Memory B cell (primary cell): ENCODE data around the gene MBTPS1.

ENCODE experiments used
- ATAC-seq: fragments of 150-1000 bp; cut with Tn5 transposase; 2 replicates; pipeline ENCODE4 v1.10.0; 2021; ENCODE audit warnings: low read depth, mild to moderate bottlenecking, moderate library complexity
- DNase-seq, 2 donors: peaks; one replicate each; pipeline ENCODE4 v3.0.0; 2022; ENCODE audit warnings: low spot score in 2 of 2
- H3K27ac Mint-ChIP-seq: one replicate; pipeline ENCODE4 v1.8.0; 2022; ENCODE audit warnings: mild to moderate bottlenecking, moderate library complexity, mixed read lengths
- H3K27me3 Mint-ChIP-seq: one replicate; pipeline ENCODE4 v1.8.0; 2022; ENCODE audit warnings: mixed read lengths
- H3K36me3 Mint-ChIP-seq: one replicate; pipeline ENCODE4 v1.8.0; 2022; ENCODE audit warnings: mild to moderate bottlenecking, mixed read lengths
- H3K4me1 Mint-ChIP-seq: one replicate; pipeline ENCODE4 v1.8.0; 2022; ENCODE audit warnings: mixed read lengths
- H3K4me3 Mint-ChIP-seq: one replicate; pipeline ENCODE4 v1.8.0; 2022; ENCODE audit warnings: mild to moderate bottlenecking, moderate library complexity, mixed read lengths
- H3K9me3 Mint-ChIP-seq: one replicate; pipeline ENCODE4 v1.8.0; 2022; ENCODE audit warnings: mixed read lengths

Gene MBTPS1

GRCh38 chr16:84054271-84054670 lies 62.5 kb downstream of the MBTPS1 start:
- peaks cover 51% of the 10 kb centered on the region for H3K36me3 Mint-ChIP-seq
- no peaks in the 10 kb centered on the region for H3K4me1 Mint-ChIP-seq
- H3K27me3 Mint-ChIP-seq, result no peaks in the 10 kb centered on the region
- ATAC-seq, result no peak
- H3K27ac Mint-ChIP-seq, result no peak overlapping the region
- DNase-seq, result no peak
- H3K9me3 Mint-ChIP-seq, result no peaks in the 10 kb centered on the region
- H3K4me3 Mint-ChIP-seq, result no peak overlapping the region

- Mint-ChIP-seq H3K4me1 (no peaks in the 10 kb centered on the region), H3K27ac (no peak overlapping the region), H3K36me3 (peaks cover 49% of the 10 kb centered on the region), H3K9me3 (no peaks in the 10 kb centered on the region), H3K27me3 (no peaks in the 10 kb centered on the region), H3K4me3 (no peak overlapping the region)
- no peak for DNase-seq
- ATAC-seq, result no peak
Measured at GRCh38 chr16:84053237-84053636, 63.5 kb downstream of the MBTPS1 start.

- Mint-ChIP-seq H3K4me3 (no peak overlapping the region), H3K9me3 (no peaks in the 10 kb centered on the region), H3K27ac (no peak overlapping the region), H3K4me1 (no peaks in the 10 kb centered on the region), H3K27me3 (no peaks in the 10 kb centered on the region), H3K36me3 (peaks cover 40% of the 10 kb centered on the region)
- DNase-seq (no peak), ATAC-seq (no peak)
Measured at GRCh38 chr16:84052071-84052622, 64.6 kb downstream of the MBTPS1 start.

GRCh38 chr16:84050316-84050715 lies 66.4 kb downstream of the MBTPS1 start:
- Mint-ChIP-seq H3K9me3 (no peaks in the 10 kb centered on the region), H3K4me1 (no peaks in the 10 kb centered on the region), H3K27ac (no peak overlapping the region), H3K36me3 (peaks cover 33% of the 10 kb centered on the region), H3K27me3 (no peaks in the 10 kb centered on the region), H3K4me3 (no peak overlapping the region)
- no peak for DNase-seq
- no peak for ATAC-seq

- DNase-seq (no peak), ATAC-seq (no peak)
- Mint-ChIP-seq H3K9me3 (no peaks in the 10 kb centered on the region), H3K27ac (no peak overlapping the region), H3K27me3 (no peaks in the 10 kb centered on the region), H3K4me1 (no peaks in the 10 kb centered on the region), H3K4me3 (no peak overlapping the region), H3K36me3 (peaks cover 31% of the 10 kb centered on the region)
Measured at GRCh38 chr16:84049403-84050060, 67.2 kb downstream of the MBTPS1 start.

GRCh38 chr16:84048871-84049270 lies 67.9 kb downstream of the MBTPS1 start:
- H3K27me3 Mint-ChIP-seq, result no peaks in the 10 kb centered on the region
- H3K4me1 Mint-ChIP-seq, result no peaks in the 10 kb centered on the region
- DNase-seq, result no peak
- no peak overlapping the region for H3K4me3 Mint-ChIP-seq
- ATAC-seq, result no peak
- H3K36me3 Mint-ChIP-seq, result peaks cover 30% of the 10 kb centered on the region
- H3K9me3 Mint-ChIP-seq, result no peaks in the 10 kb centered on the region
- H3K27ac Mint-ChIP-seq, result no peak overlapping the region

- peaks cover 27% of the 10 kb centered on the region for H3K36me3 Mint-ChIP-seq
- no peak for ATAC-seq
- no peaks in the 10 kb centered on the region for H3K9me3 Mint-ChIP-seq
- DNase-seq, result no peak
- H3K27me3 Mint-ChIP-seq, result no peaks in the 10 kb centered on the region
- H3K4me3 Mint-ChIP-seq, result no peak overlapping the region
- H3K27ac Mint-ChIP-seq, result no peak overlapping the region
- no peaks in the 10 kb centered on the region for H3K4me1 Mint-ChIP-seq
Measured at GRCh38 chr16:84048270-84048669, 68.5 kb downstream of the MBTPS1 start.

- ATAC-seq (no peak), DNase-seq (no peak)
- Mint-ChIP-seq H3K9me3 (no peaks in the 10 kb centered on the region), H3K36me3 (peaks cover 20% of the 10 kb centered on the region), H3K27ac (no peak overlapping the region), H3K27me3 (no peaks in the 10 kb centered on the region), H3K4me3 (no peak overlapping the region), H3K4me1 (no peaks in the 10 kb centered on the region)
Measured at GRCh38 chr16:84047626-84048025, 69.1 kb downstream of the MBTPS1 start.

- DNase-seq (no peak), ATAC-seq (no peak)
- Mint-ChIP-seq H3K4me3 (no peak overlapping the region), H3K9me3 (no peaks in the 10 kb centered on the region), H3K36me3 (peaks cover 16% of the 10 kb centered on the region), H3K4me1 (no peaks in the 10 kb centered on the region), H3K27ac (no peak overlapping the region), H3K27me3 (peaks cover 2% of the 10 kb centered on the region)
Measured at GRCh38 chr16:84047206-84047605, 69.5 kb downstream of the MBTPS1 start.

- H3K27ac Mint-ChIP-seq, result no peak overlapping the region
- no peaks in the 10 kb centered on the region for H3K9me3 Mint-ChIP-seq
- peaks cover 10% of the 10 kb centered on the region for H3K36me3 Mint-ChIP-seq
- DNase-seq, result no peak
- H3K27me3 Mint-ChIP-seq, result peaks cover 4% of the 10 kb centered on the region
- H3K4me3 Mint-ChIP-seq, result no peak overlapping the region
- ATAC-seq, result no peak
- no peaks in the 10 kb centered on the region for H3K4me1 Mint-ChIP-seq
Measured at GRCh38 chr16:84045818-84046470, 70.8 kb downstream of the MBTPS1 start.

- Mint-ChIP-seq H3K4me3 (no peak overlapping the region), H3K36me3 (peaks cover 6% of the 10 kb centered on the region), H3K9me3 (no peaks in the 10 kb centered on the region), H3K4me1 (no peaks in the 10 kb centered on the region), H3K27me3 (peaks cover 4% of the 10 kb centered on the region), H3K27ac (no peak overlapping the region)
- DNase-seq (no peak), ATAC-seq (no peak)
Measured at GRCh38 chr16:84045001-84045817, 71.5 kb downstream of the MBTPS1 start.

- Mint-ChIP-seq H3K36me3 (peaks cover 4% of the 10 kb centered on the region), H3K4me3 (no peak overlapping the region), H3K4me1 (no peaks in the 10 kb centered on the region), H3K27me3 (peaks cover 4% of the 10 kb centered on the region), H3K27ac (no peak overlapping the region), H3K9me3 (no peaks in the 10 kb centered on the region)
- no peak for DNase-seq
- no peak for ATAC-seq
Measured at GRCh38 chr16:84044118-84044488, 72.6 kb downstream of the MBTPS1 start.

GRCh38 chr16:84043486-84044117 lies 73.1 kb downstream of the MBTPS1 start:
- DNase-seq (no peak), ATAC-seq (no peak)
- peaks cover 2% of the 10 kb centered on the region for H3K36me3 Mint-ChIP-seq
- H3K9me3 Mint-ChIP-seq, result no peaks in the 10 kb centered on the region
- no peak overlapping the region for H3K4me3 Mint-ChIP-seq
- H3K4me1 Mint-ChIP-seq, result no peaks in the 10 kb centered on the region
- no peak overlapping the region for H3K27ac Mint-ChIP-seq
- peaks cover 4% of the 10 kb centered on the region for H3K27me3 Mint-ChIP-seq
